DMS 273 treated with DMSO at 0.1 percent for 48 hours (cell line): Measurements from ENCODE around the gene EIF2S2.

ENCODE experiments used
- DNase-seq: peaks from one replicate; lab custom pipeline; 2025; lab: John Stamatoyannopoulos, UW

The EIF2S2 gene

GRCh38 chr20:34064286-34064685, 47.8 kb downstream of the EIF2S2 start:
- DNase-seq = no peak

- DNase-seq = no peak
Measured at GRCh38 chr20:34062570-34063482, 49.2 kb downstream of the EIF2S2 start.

GRCh38 chr20:34061695-34062094, 50.3 kb downstream of the EIF2S2 start:
- no peak for DNase-seq

- DNase-seq = no peak
Measured at GRCh38 chr20:34060970-34061369, 51.1 kb downstream of the EIF2S2 start.

- no peak for DNase-seq
Measured at GRCh38 chr20:34058831-34059230, 53.2 kb downstream of the EIF2S2 start.

GRCh38 chr20:34055290-34055689, 56.8 kb downstream of the EIF2S2 start:
- no peak for DNase-seq

- DNase-seq = no peak
Measured at GRCh38 chr20:34052414-34052813, 59.6 kb downstream of the EIF2S2 start.

- DNase-seq = no peak
Measured at GRCh38 chr20:34049897-34050695, 61.9 kb downstream of the EIF2S2 start.

- DNase-seq = no peak
Measured at GRCh38 chr20:34049389-34049788, 62.7 kb downstream of the EIF2S2 start.

DNA sequence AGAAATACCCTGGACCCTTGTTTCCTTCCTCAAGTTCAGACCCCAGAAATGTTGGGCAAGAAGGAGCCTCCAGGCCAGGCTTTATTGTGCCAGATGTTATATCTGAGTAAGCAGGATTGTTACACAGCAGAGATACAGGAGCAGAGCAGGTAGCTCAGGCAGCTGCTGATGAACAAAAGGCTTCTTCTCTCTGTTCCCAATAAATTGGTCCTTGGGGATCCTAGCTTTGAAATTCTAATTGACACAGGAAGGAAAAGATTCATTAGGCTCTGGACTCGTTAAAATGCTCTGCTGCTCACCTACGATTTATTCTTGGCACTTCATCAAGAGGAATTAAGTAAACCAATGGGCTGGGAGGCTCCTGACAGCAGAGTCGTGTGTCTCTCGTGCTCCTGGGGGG, 64.1 kb downstream of the EIF2S2 start:
- DNase-seq = no peak

DNA sequence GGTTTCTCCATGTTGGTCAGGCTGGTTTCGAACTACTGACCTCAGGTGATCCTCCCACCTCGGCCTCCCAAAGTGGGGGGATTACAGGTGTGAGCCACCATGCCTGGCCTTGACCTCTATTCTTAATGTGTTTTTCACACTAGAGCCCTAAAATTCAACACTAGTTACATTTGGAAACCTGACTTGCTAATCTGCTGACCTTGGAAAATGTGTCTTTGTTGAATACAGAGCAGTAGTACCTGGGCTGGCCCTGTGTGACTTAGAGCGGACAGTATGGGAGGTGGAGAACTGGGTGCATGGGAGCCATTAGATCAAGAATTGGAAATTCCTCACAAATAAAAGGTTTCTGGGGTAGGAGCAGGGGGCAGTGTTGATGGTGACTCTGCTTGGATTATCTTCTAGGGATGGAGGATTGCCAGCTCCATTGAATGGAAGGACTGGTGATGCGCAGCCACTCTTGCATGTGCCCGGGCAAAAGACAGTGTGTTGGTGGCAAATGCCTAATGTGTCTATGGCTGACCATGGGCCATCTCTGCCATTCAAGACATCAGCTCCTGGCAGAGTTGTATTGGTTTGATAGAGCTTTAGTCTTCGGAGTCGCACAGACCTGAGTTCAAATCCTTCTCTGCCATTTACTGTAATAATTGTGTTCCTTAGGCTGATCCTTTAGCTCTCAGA, 64.9 kb downstream of the EIF2S2 start:
- no peak for DNase-seq

DNA sequence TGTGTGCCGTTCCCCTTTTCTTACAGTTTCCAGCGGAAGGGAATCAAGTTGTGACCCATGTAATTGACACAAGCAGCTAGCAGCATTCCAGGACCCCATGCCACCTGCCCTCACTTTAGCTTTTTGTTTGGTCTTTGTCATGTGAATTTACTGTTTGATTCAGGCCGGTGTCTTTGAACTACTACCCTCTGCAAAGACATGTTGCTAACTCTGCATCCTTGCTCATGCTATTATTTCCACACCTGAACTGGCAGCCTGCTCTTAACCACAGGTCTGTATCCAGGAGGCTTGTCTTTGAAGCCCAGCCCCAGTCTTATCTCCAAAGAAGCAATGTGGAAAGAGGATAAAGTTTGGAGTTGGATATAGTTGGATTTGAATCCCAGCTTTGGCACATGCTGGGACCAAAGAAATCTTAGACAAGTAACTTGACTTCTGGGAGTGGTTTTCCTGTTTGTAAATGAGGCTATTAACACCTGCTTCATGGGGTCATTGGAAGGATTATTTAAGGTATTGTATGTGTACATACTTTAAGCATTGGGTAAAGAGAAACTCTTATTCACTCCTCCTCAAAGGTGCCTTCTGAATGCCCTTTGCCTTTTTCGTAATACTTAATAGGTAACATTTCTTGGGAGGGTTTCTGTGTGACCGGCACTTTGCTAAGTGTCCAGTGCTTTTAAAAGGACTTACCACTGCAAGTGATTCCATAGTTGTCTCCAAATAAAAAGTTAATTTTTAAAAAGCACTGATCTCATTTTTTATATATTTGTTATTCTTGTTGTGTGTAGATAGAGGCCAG, 65.9 kb downstream of the EIF2S2 start:
- no peak for DNase-seq

DNA sequence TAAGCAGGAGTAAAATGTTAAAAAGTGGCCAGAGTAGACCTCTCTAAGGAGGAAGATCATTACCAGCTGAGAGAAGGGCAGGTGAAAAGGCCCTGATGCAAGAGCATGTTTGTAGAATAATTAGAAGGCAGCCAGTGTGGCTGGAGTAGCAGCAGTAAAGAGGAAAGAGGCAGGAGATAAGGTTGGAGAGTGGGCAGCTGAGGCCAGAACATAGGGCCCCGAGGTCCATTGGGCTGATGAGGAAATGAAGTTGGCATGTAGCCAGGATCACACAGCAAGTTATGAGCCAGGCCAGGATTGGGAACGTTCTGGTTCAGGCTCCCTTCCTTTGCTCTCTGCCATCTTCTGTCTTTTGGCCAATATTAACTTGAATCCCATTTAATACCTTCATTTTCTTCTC, 66.7 kb downstream of the EIF2S2 start:
- DNase-seq = no peak

- no peak for DNase-seq
Measured at GRCh38 chr20:34043025-34043424, 69.0 kb downstream of the EIF2S2 start.

- no peak for DNase-seq
Measured at GRCh38 chr20:34042262-34042661, 69.8 kb downstream of the EIF2S2 start.

- no peak for DNase-seq
Measured at GRCh38 chr20:34041226-34041625, 70.8 kb downstream of the EIF2S2 start.

DNA sequence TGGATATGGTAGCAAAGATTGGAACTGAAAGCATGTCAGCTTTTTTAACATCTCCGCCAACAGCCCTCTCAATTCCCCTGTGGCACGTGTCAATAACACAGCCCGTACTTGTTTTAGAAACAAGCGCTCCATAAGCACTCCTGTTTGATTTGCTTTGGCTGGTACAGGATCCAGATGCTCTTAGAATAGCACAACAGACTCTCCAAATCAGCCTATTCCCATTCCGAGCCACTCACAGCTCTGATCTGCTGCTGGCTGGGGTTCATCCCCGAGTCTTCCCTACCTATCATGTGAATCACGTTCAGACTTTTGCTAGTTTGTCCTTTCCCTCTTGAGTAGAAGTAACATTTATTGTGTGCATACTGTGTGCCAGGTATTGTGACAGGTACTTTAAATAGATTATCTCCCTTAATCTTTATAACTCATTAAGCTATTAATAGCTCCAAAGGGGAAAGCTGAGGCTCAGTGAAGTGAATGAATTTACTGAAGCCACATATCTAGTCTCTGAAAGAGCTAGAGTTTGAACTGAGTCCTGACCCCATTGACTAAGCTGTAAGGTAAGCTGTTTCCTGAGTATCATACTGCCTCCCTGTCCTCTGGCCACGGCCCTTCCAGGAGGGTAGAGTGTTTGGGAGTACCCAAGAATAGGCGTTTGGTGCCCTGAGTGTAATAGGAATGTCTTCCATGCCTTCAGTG, 71.6 kb downstream of the EIF2S2 start:
- DNase-seq = no peak
